ENCODE measurements around the gene ANKDD1B. TPM values are rescaled to one million over a fixed set of nuclear protein-coding genes. Genes with fewer than 3 reads are reported as not detected.

ANKDD1B gene
- total and polyA plus RNA-seq, 2 of the 13 experiments (the other 11 are each of a cell fraction or from before 2014, with no cell fraction given) = 0.12 to 0.27 TPM

- no TSS peak for BruUV-seq (replicated peaks)
- CTCF ChIA-PET (ENCODE audit: low intra/inter-chr PET ratio, low total read pairs) = no interaction called here
- Histone ChIP-seq H3K4me2 (ENCODE audit: low read depth, low read length) (no peak overlapping the region), H3K27me3 (ENCODE audit: control insufficient read depth in 1 of 2, insufficient read depth in 2 of 2, low read length in 2 of 2) (no peaks in the 10 kb centered on the region), H3K79me2 (ENCODE audit: insufficient read depth, low read length) (no peaks in the 10 kb centered on the region), H3K9me3 (ENCODE audit: low read length) (no peaks in the 10 kb centered on the region), H3K9ac (ENCODE audit: insufficient read depth, low read depth, low read length) (no peak overlapping the region), H3K4me1 (ENCODE audit: insufficient read depth, low read length) (no peaks in the 10 kb centered on the region), H2AFZ (ENCODE audit: low read length) (no peak overlapping the region), H3K36me3 (replicated peaks in 1 of 2; ENCODE audit: control insufficient read depth in 1 of 2, insufficient read depth in 2 of 2, low read length in 2 of 2) (no peaks in the 10 kb centered on the region), H3K27ac (ENCODE audit: extremely low read length, insufficient read depth, low read length) (no peak overlapping the region), H4K20me1 (ENCODE audit: insufficient read depth, low read length) (no peaks in the 10 kb centered on the region), H3K4me3 (replicated peaks in 1 of 3; ENCODE audit: insufficient read depth in 1 of 3, low read depth in 2 of 3, low read length in 3 of 3) (no peak overlapping the region)
- intact Hi-C loops (cut with micrococcal nuclease; ENCODE audit: unreplicated experiment) = no loop called here
- ATAC-seq (no peak), DNase-seq (ENCODE audit: low spot score) (no peak), FAIRE-seq (no peak)
- TF ChIP-seq HMG20A (CRISPR knock-in tag; IDR thresholded peaks at IDR 0.05; ENCODE audit: borderline replicate concordance) = no peak
- TF ChIP-seq ZNF570 (CRISPR knock-in tag; IDR thresholded peaks at IDR 0.05; ENCODE audit: borderline replicate concordance) = no peak
- no peak for TF ChIP-seq GRHL1 (CRISPR knock-in tag; conservative IDR thresholded peaks at IDR 0.05)
- no peak for TF ChIP-seq ZFX (CRISPR knock-in tag; IDR thresholded peaks at IDR 0.05; ENCODE audit: low read depth)
- TF ChIP-seq MLLT10 (CRISPR knock-in tag; IDR thresholded peaks at IDR 0.05) = no peak
- no peak for TF ChIP-seq ZFP1 (CRISPR knock-in tag; IDR thresholded peaks at IDR 0.05)
- TF ChIP-seq KDM1A (CRISPR knock-in tag; IDR thresholded peaks at IDR 0.05) = no peak
- no peak for TF ChIP-seq CC2D1A (CRISPR knock-in tag; IDR thresholded peaks at IDR 0.05)
- TF ChIP-seq, protein P1, sequence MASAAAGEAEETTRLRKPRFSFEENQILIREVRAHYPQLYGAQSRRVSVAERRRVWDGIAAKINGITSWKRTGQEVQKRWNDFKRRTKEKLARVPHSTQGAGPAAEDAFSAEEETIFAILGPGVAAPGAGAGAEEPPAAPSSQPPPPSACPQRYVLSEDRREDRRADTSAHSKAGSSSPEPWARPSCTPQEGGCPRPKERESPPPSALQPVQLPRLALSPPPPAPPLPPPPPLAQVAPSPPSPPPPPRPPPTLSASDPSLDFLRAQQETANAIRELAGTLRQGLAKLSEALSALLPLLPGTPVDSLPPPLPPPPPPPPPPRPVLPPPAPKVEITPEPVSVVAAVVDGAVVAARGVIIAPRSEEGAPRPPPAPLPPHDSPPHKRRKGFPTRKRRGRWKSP (CRISPR knock-in tag; IDR thresholded peaks at IDR 0.05) = no peak
- TF ChIP-seq TGIF2 (CRISPR knock-in tag; IDR thresholded peaks at IDR 0.05) = no peak
- no peak for TF ChIP-seq FOXK1 (CRISPR knock-in tag; IDR thresholded peaks at IDR 0.05; ENCODE audit: borderline replicate concordance, low read depth)
- TF ChIP-seq MYC (CRISPR knock-in tag; IDR thresholded peaks at IDR 0.05; ENCODE audit: borderline replicate concordance) = no peak
- TF ChIP-seq SATB2 (CRISPR knock-in tag; IDR thresholded peaks at IDR 0.05) = no peak
- TF ChIP-seq, protein P2, sequence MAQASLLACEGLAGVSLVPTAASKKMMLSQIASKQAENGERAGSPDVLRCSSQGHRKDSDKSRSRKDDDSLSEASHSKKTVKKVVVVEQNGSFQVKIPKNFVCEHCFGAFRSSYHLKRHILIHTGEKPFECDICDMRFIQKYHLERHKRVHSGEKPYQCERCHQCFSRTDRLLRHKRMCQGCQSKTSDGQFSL (CRISPR knock-in tag; IDR thresholded peaks at IDR 0.05) = no peak
- TF ChIP-seq MTA1 (CRISPR knock-in tag; IDR thresholded peaks at IDR 0.05; ENCODE audit: borderline replicate concordance) = no peak
- no peak for TF ChIP-seq FOXA3 (CRISPR knock-in tag; IDR thresholded peaks at IDR 0.05)
- TF ChIP-seq SALL2 (CRISPR knock-in tag; IDR thresholded peaks at IDR 0.05) = no peak
- POLR2A ChIA-PET = no interaction called here
- in situ Hi-C loops (cut with HindIII; ENCODE audit: extremely low pct_ligation_motif_present, low pct_unique_long_range_greater_than_20kb) = no loop called here
- 15% methylated on average over 1 of the region's 1 CpG for WGBS (ENCODE audit: low lambda C conversion rate)
These were observed 26.7 kb downstream of the ANKDD1B start for GRCh38 chr5:75637949-75638348.
